ENCODE data around the gene SLC1A4. TPM values are rescaled to one million over a fixed set of nuclear protein-coding genes. Genes with fewer than 3 reads are reported as not detected.

Gene SLC1A4
- total RNA-seq (2014; rRNA removed; shearing (Covaris generic)), result 42.2 and 45.0 TPM in 2 replicates
- polyA plus RNA-seq (2014; cell fraction: nucleus; rRNA removed), result 30.7 and 33.1 TPM in 2 replicates

- DNase-seq (ENCODE audit: extremely low read depth, low read depth), result peak; percentile 87
These were observed at the start of gene SLC1A4 for GRCh38 chr2:64989126-64989981. Gene SLC1A4 (plus strand): TSS chr2:64989399. CDS start chr2:64989644, 245 bp downstream.

- DNase-seq (ENCODE audit: extremely low read depth, low read depth), result no peak
These were observed 48.1 kb upstream of the SLC1A4 start for GRCh38 chr2:64941143-64941542.

GRCh38 chr2:64941801-64942200 lies 47.4 kb upstream of the SLC1A4 start:
- no peak for DNase-seq (ENCODE audit: extremely low read depth, low read depth)

DNA sequence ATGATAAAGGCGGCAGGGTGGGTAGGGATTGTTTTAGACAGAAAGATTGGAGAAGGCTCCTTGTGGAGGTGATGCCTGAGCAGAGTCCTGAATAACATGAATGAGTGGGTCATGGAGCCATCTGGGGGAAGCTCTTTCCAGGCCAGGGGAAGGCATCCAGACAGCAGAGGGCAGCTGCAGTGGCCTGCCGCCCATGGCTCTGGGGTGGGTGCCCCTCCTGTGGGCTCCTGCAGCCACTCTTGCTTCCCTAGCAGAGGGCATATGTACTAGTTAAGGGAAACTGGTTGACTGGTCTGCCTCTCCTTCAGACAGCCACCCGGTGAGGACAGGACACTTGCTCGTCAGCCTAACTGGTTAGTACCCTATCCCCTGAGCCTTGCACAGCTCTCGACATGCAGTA lies 46.5 kb upstream of the SLC1A4 start:
- DNase-seq (ENCODE audit: extremely low read depth, low read depth), result no peak

DNA sequence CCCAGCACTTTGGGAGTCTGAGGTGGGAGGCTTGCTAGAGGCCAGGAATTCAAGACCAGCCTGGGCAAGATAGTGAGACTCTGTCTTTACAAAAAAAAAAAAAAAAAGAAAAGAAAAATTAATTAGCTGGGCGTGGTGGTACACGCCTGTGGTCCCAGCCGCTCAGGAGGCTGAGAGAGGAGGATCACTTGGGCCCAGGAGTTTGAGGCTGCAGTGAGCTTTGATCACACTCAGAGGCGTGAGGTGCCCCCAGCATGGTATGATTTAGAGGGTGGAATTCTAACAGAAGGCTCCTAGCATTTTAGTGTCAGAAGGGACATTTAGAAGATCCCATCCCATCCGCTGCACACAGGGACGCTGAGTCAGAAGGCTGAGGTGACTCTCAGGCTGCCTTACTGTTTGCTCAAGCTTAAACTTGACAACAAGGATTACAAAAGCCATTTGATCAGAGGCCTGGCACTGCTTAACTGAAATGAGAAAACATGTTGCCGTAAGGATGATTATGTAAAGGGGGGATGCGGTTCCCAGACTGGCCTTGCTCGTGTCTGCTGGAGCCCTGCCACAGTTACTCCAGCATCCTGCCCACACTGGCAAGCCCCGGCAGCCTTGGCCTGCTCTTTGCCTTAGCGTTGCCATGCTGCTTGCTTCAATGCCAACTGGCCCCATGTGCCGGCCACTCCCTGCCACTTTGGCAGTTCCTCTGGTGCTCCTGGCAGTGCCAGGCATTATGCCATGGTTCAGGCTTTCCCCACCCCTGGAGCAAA lies 45.6 kb upstream of the SLC1A4 start:
- DNase-seq (ENCODE audit: extremely low read depth, low read depth), result peak; percentile 11

DNA sequence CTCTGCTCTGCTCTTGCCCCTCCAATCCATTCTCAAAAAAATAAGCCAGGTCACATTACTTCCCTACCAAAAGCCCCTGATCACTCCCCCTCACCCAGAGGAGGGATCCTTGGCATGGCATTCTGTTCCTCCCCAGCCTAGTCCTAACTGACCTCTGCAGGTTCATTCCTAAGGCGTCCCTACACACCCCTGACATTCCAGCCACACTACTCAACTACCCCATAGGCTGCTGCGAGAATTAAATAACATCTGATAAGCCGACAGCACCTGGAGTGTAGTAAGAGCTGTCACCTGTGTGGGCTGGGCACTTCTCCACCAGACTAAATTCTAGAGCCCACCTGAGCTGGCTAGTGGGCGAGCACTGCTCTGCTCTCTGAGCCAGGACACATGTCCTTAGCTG lies 44.7 kb upstream of the SLC1A4 start:
- DNase-seq (ENCODE audit: extremely low read depth, low read depth), result no peak

GRCh38 chr2:64945973-64946768 lies 43.0 kb upstream of the SLC1A4 start:
- DNase-seq (ENCODE audit: extremely low read depth, low read depth), result no peak

- DNase-seq (ENCODE audit: extremely low read depth, low read depth), result no peak
These were observed 42.4 kb upstream of the SLC1A4 start for GRCh38 chr2:64946769-64947247.

DNA sequence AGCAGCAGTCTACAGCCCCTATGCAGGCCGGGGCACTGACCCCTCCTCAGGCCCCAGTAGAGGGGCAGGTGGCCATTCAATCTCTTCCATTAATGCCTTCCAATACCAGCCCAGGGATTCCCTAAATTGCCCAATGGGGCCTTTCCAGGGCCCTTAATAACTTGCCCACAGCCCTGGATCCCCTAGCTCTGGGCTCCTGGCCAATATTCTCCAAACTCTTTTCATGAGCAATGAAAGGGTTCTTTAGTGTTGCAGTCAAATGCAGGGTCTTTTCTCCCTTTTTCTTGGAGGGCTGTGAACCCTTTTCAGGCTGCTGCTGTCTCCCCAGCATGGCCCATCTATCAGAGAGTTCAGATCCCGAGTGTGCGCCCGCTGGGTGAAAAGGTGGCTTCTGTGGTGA lies 41.3 kb upstream of the SLC1A4 start:
- no peak for DNase-seq (ENCODE audit: extremely low read depth, low read depth)

- no peak for DNase-seq (ENCODE audit: extremely low read depth, low read depth)
These were observed 38.7 kb upstream of the SLC1A4 start for GRCh38 chr2:64950226-64951160.

- DNase-seq (ENCODE audit: extremely low read depth, low read depth), result no peak
These were observed 37.8 kb upstream of the SLC1A4 start for GRCh38 chr2:64951306-64951953.

GRCh38 chr2:64952096-64952495 lies 37.1 kb upstream of the SLC1A4 start:
- no peak for DNase-seq (ENCODE audit: extremely low read depth, low read depth)

- DNase-seq (ENCODE audit: extremely low read depth, low read depth), result no peak
These were observed 36.4 kb upstream of the SLC1A4 start for GRCh38 chr2:64952511-64953482.

- no peak for DNase-seq (ENCODE audit: extremely low read depth, low read depth)
These were observed 33.7 kb upstream of the SLC1A4 start for GRCh38 chr2:64955467-64955866.

DNA sequence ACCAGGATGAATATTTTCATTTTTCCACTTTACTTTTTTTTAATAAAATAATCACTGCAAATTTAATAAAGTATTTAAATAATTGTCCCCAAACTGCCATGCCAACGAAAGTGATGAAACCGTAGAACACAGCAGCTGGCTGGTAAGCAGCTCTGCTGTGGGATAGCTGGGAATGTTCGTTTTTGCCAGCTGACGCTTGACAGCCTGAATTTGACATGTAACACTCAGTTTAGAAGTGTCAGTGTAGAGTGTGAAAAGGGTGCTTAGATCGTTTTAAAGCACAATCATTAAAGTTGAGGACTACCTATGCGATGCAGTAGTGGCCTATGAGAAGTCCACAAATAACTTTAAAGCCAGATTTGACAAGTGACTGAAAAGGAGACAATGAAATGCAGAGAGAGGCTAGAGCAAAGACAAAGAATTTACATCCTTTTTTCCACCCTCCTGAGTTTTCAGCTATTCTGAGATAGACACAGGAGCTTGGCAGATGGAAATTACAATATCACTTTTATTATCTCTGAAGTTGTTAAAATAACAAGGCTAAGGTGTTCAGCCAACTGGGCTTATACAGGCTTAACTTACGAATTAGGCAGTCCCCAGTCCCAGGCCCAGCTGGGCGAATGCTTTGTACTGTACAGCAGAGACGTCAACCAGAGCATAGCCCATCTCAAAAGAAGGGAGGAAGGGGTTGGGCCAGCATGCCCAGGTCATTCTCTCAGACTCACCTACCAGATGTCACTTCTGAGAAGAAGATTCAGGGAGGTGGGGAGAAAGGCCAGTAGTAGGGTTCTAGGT lies 31.9 kb upstream of the SLC1A4 start:
- DNase-seq (ENCODE audit: extremely low read depth, low read depth), result no peak

DNA sequence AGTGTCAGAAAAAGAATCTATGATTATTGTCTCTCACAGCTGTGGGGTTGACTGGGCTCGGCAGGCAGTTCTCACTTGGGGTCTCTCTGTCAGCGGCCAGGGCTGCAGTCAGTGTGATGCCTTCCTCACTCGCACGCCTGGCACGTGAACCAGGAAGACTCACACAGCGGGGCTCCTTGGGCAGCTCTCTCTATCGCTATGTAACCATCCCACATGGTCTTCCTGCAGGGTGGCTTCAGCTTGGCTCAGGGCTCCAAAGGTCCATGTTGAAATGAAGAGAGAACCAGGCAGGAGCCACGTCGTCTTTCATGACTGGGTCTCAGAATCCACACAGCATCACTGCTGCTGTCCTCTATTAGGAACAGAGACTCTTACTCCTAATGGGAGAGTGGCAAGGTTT lies 30.6 kb upstream of the SLC1A4 start:
- DNase-seq (ENCODE audit: extremely low read depth, low read depth), result no peak

DNA sequence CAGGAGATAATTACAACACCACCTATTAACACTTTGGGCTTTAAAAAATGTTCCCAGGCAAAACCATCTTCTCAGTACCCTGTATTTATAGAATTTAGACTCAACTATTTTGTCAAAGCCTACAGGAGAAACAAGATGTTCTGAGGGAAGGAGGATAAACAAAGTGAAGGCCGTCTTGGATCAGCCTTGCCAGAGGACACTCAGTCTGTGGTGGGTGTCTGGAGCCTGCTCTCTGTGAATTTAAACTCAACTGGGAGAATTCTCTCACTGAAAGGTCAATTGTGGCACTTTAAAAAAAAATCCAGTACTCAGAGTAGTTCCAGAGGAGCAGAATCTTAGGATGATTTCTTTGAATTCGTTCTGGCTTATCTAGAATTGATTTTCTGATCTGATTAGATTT lies 28.4 kb upstream of the SLC1A4 start:
- DNase-seq (ENCODE audit: extremely low read depth, low read depth), result no peak
